A673 (cell line): ENCODE measurements around the gene MAML2. TPM values are rescaled to one million over a fixed set of nuclear protein-coding genes. Genes with fewer than 3 reads are reported as not detected.

Experiments
- BruUV-seq: library from RNA; stranded (reverse); fragments of 400-500 nt; replicated peaks from 2 replicates; lab custom pipeline; 2021; lab: Mats Ljungman, UMichigan
- CTCF ChIA-PET: fragments of 300-600 bp; sonication (Branson Sonifier 250); formaldehyde crosslinking; loops from one replicate; lab custom pipeline; 2022; ENCODE audit warnings: antibody characterized with exemption; lab: Charles Lee
- POLR2A ChIA-PET: fragments of 300-600 bp; sonication (Branson Sonifier 250); formaldehyde crosslinking; loops from one replicate; lab custom pipeline; 2022; ENCODE audit warnings: antibody characterized with exemption; ENCODE audit not compliant: low non-redundant PET; lab: Charles Lee
- DNase-seq: peaks from one replicate; pipeline ENCODE4 v3.0.0-alpha.2; 2015; ENCODE audit warnings: low spot score
- H3K27ac ChIP-seq: fragments of 200-600 bp; sonication (generic); 2 replicates; pipeline ENCODE4 v1.5.1; 2016; ENCODE audit warnings: mixed run types, low read depth, mild to moderate bottlenecking, mixed read lengths, antibody characterized with exemption, low read length; ENCODE audit not compliant: poor library complexity, severe bottlenecking
- H3K27me3 ChIP-seq: fragments of 200-600 bp; sonication (generic); replicated peaks from 2 replicates; pipeline ENCODE4 v1.6.1; 2017; ENCODE audit warnings: mixed run types, low read depth, mild to moderate bottlenecking, mixed read lengths, antibody characterized with exemption, low read length; ENCODE audit not compliant: insufficient read depth, poor library complexity
- H3K36me3 ChIP-seq: fragments of 200-600 bp; sonication (generic); 2 replicates; pipeline ENCODE4 v1.6.1; 2016; ENCODE audit warnings: mixed run types, mild to moderate bottlenecking, mixed read lengths, antibody characterized with exemption, low read length; ENCODE audit not compliant: insufficient read depth, poor library complexity, severe bottlenecking
- H3K4me1 ChIP-seq: fragments of 200-600 bp; sonication (generic); 2 replicates; pipeline ENCODE4 v1.6.1; 2017; ENCODE audit warnings: mixed run types, mild to moderate bottlenecking, mixed read lengths, antibody characterized with exemption, low read length; ENCODE audit not compliant: insufficient read depth, poor library complexity, severe bottlenecking
- H3K4me3 ChIP-seq: fragments of 200-600 bp; sonication (generic); 2 replicates; pipeline ENCODE4 v1.5.1; 2016; ENCODE audit warnings: low read depth, mixed run types, mild to moderate bottlenecking, mixed read lengths, low read length; ENCODE audit not compliant: poor library complexity, severe bottlenecking
- H3K9me3 ChIP-seq: fragments of 200-600 bp; sonication (generic); 2 replicates; pipeline ENCODE4 v1.6.1; 2016; ENCODE audit warnings: mixed run types, low read depth, mild to moderate bottlenecking, mixed read lengths, antibody characterized with exemption, low read length; ENCODE audit not compliant: poor library complexity, severe bottlenecking
- CTCF ChIP-seq: fragments of 300-800, 200-600 bp; sonication (generic); conservative IDR thresholded peaks from 2 replicates; pipeline ENCODE4 v1.5.1; 2017; ENCODE audit warnings: low read depth, mild to moderate bottlenecking, antibody characterized with exemption, low read length, moderate library complexity, mixed read lengths
- EZH2 ChIP-seq: fragments of 200-600 bp; sonication (generic); IDR thresholded peaks from 2 replicates; pipeline ENCODE4 v1.6.1; 2017; ENCODE audit warnings: borderline replicate concordance, low read depth, mild to moderate bottlenecking, mixed read lengths, antibody characterized with exemption, low read length; ENCODE audit not compliant: poor library complexity, severe bottlenecking
- intact Hi-C: fragments of 100-400 bp; cut with micrococcal nuclease; formaldehyde crosslinking; loops from one replicate; pipeline ENCODE4 v1.10.0; 2022; ENCODE audit not compliant: unreplicated experiment
- total RNA-seq: library from RNA; stranded (reverse); gene quantifications from 2 replicates; pipeline ENCODE4 v1.2.3, GENCODE V29; 2021

The MAML2 gene
- total RNA-seq, 1 experiment from 2014 or later, result 6.4 TPM

GRCh38 chr11:96318399-96318798 lies 24.6 kb downstream of the MAML2 start:
- ChIA-PET CTCF (no interaction called here), POLR2A (no interaction called here)
- no TSS peak for BruUV-seq
- H3K4me3 ChIP-seq, result no peak overlapping the region
- no peaks in the 10 kb centered on the region for H3K9me3 ChIP-seq
- DNase-seq, result no peak
- H3K27me3 ChIP-seq, result no peaks in the 10 kb centered on the region
- peaks cover 9% of the 10 kb centered on the region for H3K4me1 ChIP-seq
- intact Hi-C loops, result no loop called here
- no peaks in the 10 kb centered on the region for H3K36me3 ChIP-seq
- TF ChIP-seq CTCF (no peak), EZH2 (no peak)
- H3K27ac ChIP-seq, result no peak overlapping the region

- Histone ChIP-seq H3K27ac (no peak overlapping the region), H3K4me1 (peaks cover 9% of the 10 kb centered on the region), H3K27me3 (no peaks in the 10 kb centered on the region), H3K4me3 (no peak overlapping the region), H3K9me3 (no peaks in the 10 kb centered on the region), H3K36me3 (no peaks in the 10 kb centered on the region)
- ChIA-PET CTCF (no interaction called here), POLR2A (no interaction called here)
- BruUV-seq, result no TSS peak
- intact Hi-C loops, result no loop called here
- TF ChIP-seq CTCF, result no peak
- no peak for TF ChIP-seq EZH2
- no peak for DNase-seq
Observed at GRCh38 chr11:96317985-96318384, 25.0 kb downstream of the MAML2 start.

- DNase-seq, result no peak
- no TSS peak for BruUV-seq
- Histone ChIP-seq H3K4me1 (peaks cover 9% of the 10 kb centered on the region), H3K27me3 (no peaks in the 10 kb centered on the region), H3K4me3 (no peak overlapping the region), H3K36me3 (no peaks in the 10 kb centered on the region), H3K27ac (no peak overlapping the region), H3K9me3 (no peaks in the 10 kb centered on the region)
- TF ChIP-seq CTCF (no peak), EZH2 (no peak)
- CTCF ChIA-PET, result no interaction called here
- intact Hi-C loops, result no loop called here
- POLR2A ChIA-PET, result no interaction called here
Observed at GRCh38 chr11:96317571-96317970, 25.4 kb downstream of the MAML2 start.
